CD14-positive monocyte (primary cell): Measurements from ENCODE around the gene DHX57. TPM values are rescaled to one million over a fixed set of nuclear protein-coding genes. Genes with fewer than 3 reads are reported as not detected.

ENCODE experiments used
- DNase-seq, 3 donors: peaks; one replicate each; pipeline ENCODE4 v3.0.0-alpha.2; 2011 to 2022
- H2AFZ ChIP-seq: 2 replicates; pipeline ENCODE4 v1.6.0; 2012; ENCODE audit warnings: mild to moderate bottlenecking, low read depth, low read length, inconsistent platforms; ENCODE audit not compliant: insufficient read depth, poor library complexity, severe bottlenecking
- H3K27ac ChIP-seq, 2 donors: 1 replicate in 1 of 2; 2 replicates in 1 of 2; pipeline ENCODE4 v1.5.1; 2012 to 2013; ENCODE audit warnings: low read length in 2 of 2, control low read depth in 1 of 2, inconsistent platforms in 1 of 2, low read depth in 1 of 2, mild to moderate bottlenecking in 1 of 2
- H3K27me3 ChIP-seq, 2 donors: one replicate each; pipeline versions ENCODE4 v1.6.0 to v1.6.1; 2011 to 2013; ENCODE audit warnings: low read length in 2 of 2; ENCODE audit not compliant: control insufficient read depth in 2 of 2, insufficient read depth in 2 of 2
- H3K36me3 ChIP-seq, 2 donors: replicated peaks in 1 of 2; 1 replicate in 1 of 2; 2 replicates in 1 of 2; pipeline versions ENCODE4 v1.5.1 to v1.6.1; 2012 to 2013; ENCODE audit warnings: low read length in 2 of 2, control low read depth in 1 of 2, inconsistent platforms in 1 of 2, mild to moderate bottlenecking in 1 of 2; ENCODE audit not compliant: insufficient read depth in 2 of 2, control insufficient read depth in 1 of 2
- H3K4me1 ChIP-seq, 2 donors: 1 replicate in 1 of 2; 2 replicates in 1 of 2; pipeline versions ENCODE4 v1.5.1 to v1.6.1; 2012 to 2013; ENCODE audit warnings: low read length in 2 of 2, control low read depth in 1 of 2, inconsistent platforms in 1 of 2, mild to moderate bottlenecking in 1 of 2, moderate library complexity in 1 of 2; ENCODE audit not compliant: insufficient read depth in 2 of 2, control insufficient read depth in 1 of 2
- H3K4me2 ChIP-seq: replicated peaks from 2 replicates; pipeline ENCODE3; 2012; ENCODE audit warnings: low read length, moderate library complexity, mild to moderate bottlenecking; ENCODE audit not compliant: poor library complexity, severe bottlenecking; ENCODE audit errors: extremely low read depth
- H3K4me3 ChIP-seq, 3 experiments: fragments of 200-600 bp in 1 of 3; sonication (generic) in 1 of 3; replicated peaks in 1 of 3; 1 replicate in 2 of 3; 2 replicates in 1 of 3; pipeline ENCODE4 v1.5.1; 2011 to 2013; ENCODE audit warnings: low read length in 3 of 3, mild to moderate bottlenecking in 3 of 3, control low read depth in 2 of 3, low read depth in 2 of 3, inconsistent platforms in 1 of 3, moderate library complexity in 1 of 3
- H3K79me2 ChIP-seq: 2 replicates; pipeline ENCODE4 v1.6.0; 2012; ENCODE audit warnings: mild to moderate bottlenecking, control low read depth, inconsistent platforms, low read length, moderate library complexity; ENCODE audit not compliant: insufficient read depth
- H3K9ac ChIP-seq: 2 replicates; pipeline ENCODE4 v1.6.0; 2017; ENCODE audit warnings: low read length, mild to moderate bottlenecking; ENCODE audit not compliant: insufficient read depth, poor library complexity, severe bottlenecking
- H3K9me3 ChIP-seq, 2 donors: replicated peaks in 1 of 2; 1 replicate in 1 of 2; 2 replicates in 1 of 2; pipeline versions ENCODE4 v1.5.1 to v1.6.1; 2012 to 2013; ENCODE audit warnings: low read length in 2 of 2, control low read depth in 1 of 2; ENCODE audit not compliant: control insufficient read depth in 1 of 2, insufficient read depth in 1 of 2
- H4K20me1 ChIP-seq: 2 replicates; pipeline ENCODE4 v1.6.0; 2012; ENCODE audit warnings: mild to moderate bottlenecking, low read length, control low read depth, moderate library complexity; ENCODE audit not compliant: insufficient read depth
- H3K27ac Mint-ChIP-seq, 7 donors: one replicate each; pipeline ENCODE4 v1.8.0; 2020; ENCODE audit warnings: mild to moderate bottlenecking in 7 of 7, mixed read lengths in 7 of 7, moderate library complexity in 6 of 7, inconsistent platforms in 2 of 7
- H3K27me3 Mint-ChIP-seq, 3 donors: one replicate each; pipeline ENCODE4 v1.8.0; 2021 to 2022; ENCODE audit warnings: low read depth in 3 of 3, mild to moderate bottlenecking in 3 of 3, mixed read lengths in 3 of 3, moderate library complexity in 3 of 3, inconsistent platforms in 1 of 3
- H3K36me3 Mint-ChIP-seq, 2 donors: one replicate each; pipeline ENCODE4 v1.8.0; 2020; ENCODE audit warnings: mixed read lengths in 2 of 2, inconsistent platforms in 1 of 2, mild to moderate bottlenecking in 1 of 2
- H3K4me1 Mint-ChIP-seq: one replicate; pipeline ENCODE4 v1.8.0; 2020; ENCODE audit warnings: mild to moderate bottlenecking, mixed read lengths
- H3K4me3 Mint-ChIP-seq, 2 donors: one replicate each; pipeline ENCODE4 v1.8.0; 2020; ENCODE audit warnings: mild to moderate bottlenecking in 2 of 2, mixed read lengths in 2 of 2, moderate library complexity in 1 of 2
- H3K9me3 Mint-ChIP-seq, 7 donors: one replicate each; pipeline ENCODE4 v1.8.0; 2020 to 2022; ENCODE audit warnings: mixed read lengths in 7 of 7, mild to moderate bottlenecking in 6 of 7, moderate library complexity in 6 of 7, inconsistent platforms in 2 of 7
- CTCF ChIP-seq: fragments of 200-600 bp; IDR thresholded peaks from one replicate; pipeline ENCODE4 v1.8.0; 2022; ENCODE audit warnings: antibody characterized with exemption, mild to moderate bottlenecking
- WGBS: methylation state at CpG from one replicate; pipeline ENCODE4 v1.1.5; 2013; ENCODE audit warnings: missing lambda C conversion rate; ENCODE audit not compliant: insufficient coverage; 5-methylcytosine and 5-hydroxymethylcytosine counted together
- intact Hi-C, 2 donors: fragments of 100-400 bp; cut with micrococcal nuclease; formaldehyde crosslinking; loops; one replicate each; pipeline versions ENCODE4 v1.15.0 to v1.15.1; 2023
- polyA plus RNA-seq, 3 donors: library from polyadenylated mRNA; depleted of rRNA in 1 of 3; unstranded in 2 of 3; stranded (reverse) in 1 of 3; fragments of 300-500 nt in 2 of 3; fragments of >200 nt in 1 of 3; fragmentation: Illumina TruSeq in 2 of 3; gene quantifications; 1 replicate in 2 of 3; 2 replicates in 1 of 3; pipeline ENCODE4 v1.2.3, GENCODE V29; 2012 to 2021

DHX57 gene
- polyA plus RNA-seq, 3 donors: 7.7 to 13.4 (median 12.9) TPM

- H3K4me1 Mint-ChIP-seq: no peaks in the 10 kb centered on the region
- DNase-seq: no peak
- Histone ChIP-seq H3K4me2 (no peak overlapping the region), H4K20me1 (no peaks in the 10 kb centered on the region), H3K27me3 (peaks cover 0 to 9% of the 10 kb centered on the region in 2 donors), H2AFZ (no peak overlapping the region), H3K4me3 (no peak overlapping the region), H3K9ac (no peak overlapping the region), H3K4me1 (no peaks in the 10 kb centered on the region), H3K79me2 (no peaks in the 10 kb centered on the region), H3K27ac (no peak overlapping the region), H3K36me3 (no peaks in the 10 kb centered on the region), H3K9me3 (no peaks in the 10 kb centered on the region)
- no peak overlapping the region for H3K27ac Mint-ChIP-seq
- intact Hi-C loops: no loop called here
- H3K36me3 Mint-ChIP-seq: no peaks in the 10 kb centered on the region
- no peak for TF ChIP-seq CTCF
- H3K27me3 Mint-ChIP-seq: peaks cover 7 to 17% (median 13%) of the 10 kb centered on the region in 3 donors
- H3K4me3 Mint-ChIP-seq: no peak overlapping the region
- no peaks in the 10 kb centered on the region for H3K9me3 Mint-ChIP-seq
- WGBS: 50% methylated on average over 2 of the region's 5 CpGs
Measured at GRCh38 chr2:38771632-38772031, 104.1 kb downstream of the DHX57 start.

GRCh38 chr2:38765551-38765950, 110.2 kb downstream of the DHX57 start:
- Histone ChIP-seq H3K27ac (no peak overlapping the region), H3K9ac (no peak overlapping the region), H4K20me1 (no peaks in the 10 kb centered on the region), H3K36me3 (no peaks in the 10 kb centered on the region), H3K9me3 (no peaks in the 10 kb centered on the region), H3K27me3 (no peaks in the 10 kb centered on the region), H3K4me3 (no peak overlapping the region), H3K4me2 (no peak overlapping the region), H3K4me1 (no peaks in the 10 kb centered on the region), H3K79me2 (no peaks in the 10 kb centered on the region), H2AFZ (no peak overlapping the region)
- intact Hi-C loops: no loop called here
- 96% methylated on average over 3 of the region's 5 CpGs for WGBS
- Mint-ChIP-seq H3K4me1 (no peaks in the 10 kb centered on the region), H3K4me3 (no peak overlapping the region), H3K36me3 (no peaks in the 10 kb centered on the region), H3K9me3 (peaks cover 0 to 2% (median 0%) of the 10 kb centered on the region in 7 donors), H3K27ac (no peak overlapping the region), H3K27me3 (peaks cover 0 to 3% (median 0%) of the 10 kb centered on the region in 3 donors)
- DNase-seq: no peak
- TF ChIP-seq CTCF: no peak
